PFSK-1 (cell line): ENCODE results near the gene SLC48A1.

Experiments used
- FOXP2 ChIP-seq: optimal IDR thresholded peaks from 2 replicates; pipeline ENCODE3; 2011; ENCODE audit warnings: borderline replicate concordance, control low read depth, inconsistent platforms; ENCODE audit not compliant: insufficient read depth; ENCODE audit errors: extremely low read length, extremely low read depth
- POLR2AphosphoS5 ChIP-seq: IDR thresholded peaks from 2 replicates; pipeline ENCODE4 v1.6.1; 2012; ENCODE audit warnings: low read depth, mild to moderate bottlenecking, control low read depth, low read length, moderate library complexity
- REST ChIP-seq, 2 experiments: IDR thresholded peaks; 2 replicates each; pipeline versions ENCODE4 v1.6.1 to v1.8.0; 2011 to 2012; ENCODE audit warnings: low read depth in 2 of 2, low read length in 2 of 2, control low read depth in 1 of 2, inconsistent platforms in 1 of 2, mild to moderate bottlenecking in 1 of 2, moderate library complexity in 1 of 2; ENCODE audit not compliant: insufficient read depth in 1 of 2
- SIN3A ChIP-seq: IDR thresholded peaks from 2 replicates; pipeline ENCODE4 v1.6.1; 2012; ENCODE audit warnings: mild to moderate bottlenecking, low read length, moderate library complexity, borderline replicate concordance; ENCODE audit not compliant: insufficient read depth
- TAF1 ChIP-seq: IDR thresholded peaks from 2 replicates; pipeline ENCODE4 v1.6.1; 2012; ENCODE audit warnings: low read length, control low read depth, borderline replicate concordance; ENCODE audit not compliant: insufficient read depth

DNA sequence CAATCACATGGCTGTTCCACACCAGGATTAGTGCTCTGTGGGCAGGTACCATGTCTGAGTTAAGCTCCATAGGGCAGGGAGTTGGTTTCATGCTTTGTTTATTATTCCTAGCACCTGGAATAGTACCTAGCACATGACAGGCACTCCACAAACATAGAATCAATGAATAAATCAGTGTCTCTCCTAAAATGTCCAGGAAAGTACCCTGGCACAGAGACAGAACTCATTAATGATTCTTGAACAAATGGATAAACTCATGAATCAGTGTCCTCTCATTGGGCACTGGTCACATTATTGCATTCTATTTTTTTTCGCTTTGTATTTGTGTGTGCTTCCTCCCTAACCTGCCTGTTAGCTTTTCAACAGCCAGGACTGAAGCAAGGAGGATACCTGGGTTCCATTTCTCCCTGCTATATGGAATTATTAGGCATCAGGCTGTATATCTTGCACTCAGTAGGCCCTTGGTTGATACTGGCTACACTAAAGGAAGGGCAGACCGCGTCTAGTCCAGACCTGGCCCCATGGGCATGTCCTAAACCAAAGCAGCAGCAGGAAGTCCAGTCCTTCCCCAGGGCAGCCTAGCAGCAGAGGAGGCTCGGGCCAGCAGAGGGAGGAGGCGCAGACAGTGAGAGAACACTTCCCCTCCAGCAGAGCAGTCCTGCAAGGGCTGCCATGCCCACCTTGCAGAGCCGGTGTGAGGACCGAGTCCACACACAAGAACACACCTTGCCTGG, 28.3 kb downstream of the SLC48A1 start:
- TF ChIP-seq REST (IDR thresholded peaks at IDR 0.05; ENCODE audit: insufficient read depth in 1 of 2, low read depth in 2 of 2, low read length in 2 of 2): no peak
- no peak for TF ChIP-seq POLR2AphosphoS5
- no peak for TF ChIP-seq TAF1
- no peak for TF ChIP-seq SIN3A
- TF ChIP-seq FOXP2: no peak
